GM12878 (cell line): ENCODE data around the gene G3BP1. TPM values are rescaled to one million over a fixed set of nuclear protein-coding genes. Genes with fewer than 3 reads are reported as not detected.

Source experiments
- ATAC-seq: fragments of 200-7000 bp; cut with Tn5 transposase; 3 replicates; pipeline ENCODE4 v1.9.1; 2020; ENCODE audit warnings: mild to moderate bottlenecking, moderate library complexity
- BruUV-seq: library from RNA; stranded (reverse); fragments of 400-500 nt; replicated peaks from 2 replicates; lab custom pipeline; 2021; lab: Mats Ljungman, UMichigan
- CTCF ChIA-PET: fragments of 300-600 bp; sonication (Branson Sonifier 250); formaldehyde crosslinking; extraction: SDS; loops from one replicate; lab custom pipeline; 2021; ENCODE audit warnings: inconsistent platforms; lab: Yijun Ruan, JAX
- POLR2A ChIA-PET: fragments of 350-600 bp; formaldehyde crosslinking; extraction: SDS; loops from one replicate; lab custom pipeline; 2021; ENCODE audit warnings: inconsistent platforms; lab: Charles Lee
- RAD21 ChIA-PET: fragments of 300-600 bp; sonication (Branson Sonifier 250); formaldehyde crosslinking; loops from one replicate; lab custom pipeline; 2023; ENCODE audit warnings: antibody characterized with exemption; ENCODE audit not compliant: unreplicated experiment; lab: Charles Lee
- SMC1A ChIA-PET: fragments of 300-600 bp; sonication (Branson Sonifier 250); formaldehyde crosslinking; loops from one replicate; lab custom pipeline; 2023; ENCODE audit not compliant: unreplicated experiment, uncharacterized antibody; lab: Charles Lee
- DNase-seq: peaks from one replicate; pipeline ENCODE4 v3.0.0-alpha.2; 2011; ENCODE audit warnings: low read depth, low spot score
- FAIRE-seq: peaks from 3 replicates; lab custom pipeline; 2011; peaks lifted over from hg19 to GRCh38; lab: Jason Lieb, UNC
- H2AFZ ChIP-seq: 2 replicates; pipeline ENCODE4 v1.6.0; 2011; ENCODE audit warnings: low read depth, low read length, control low read depth; ENCODE audit not compliant: control insufficient read depth
- H3K27ac ChIP-seq: 2 replicates; pipeline ENCODE4 v1.5.1; 2011; ENCODE audit warnings: control low read depth; ENCODE audit not compliant: control insufficient read depth, insufficient read depth
- H3K27me3 ChIP-seq, 2 experiments: replicated peaks in 1 of 2; 2 replicates each; pipeline versions ENCODE4 v1.6.0 to v1.6.1; 2011; ENCODE audit warnings: low read length in 1 of 2; ENCODE audit not compliant: control insufficient read depth in 2 of 2, insufficient read depth in 2 of 2
- H3K36me3 ChIP-seq, 2 experiments: 2 replicates each; pipeline ENCODE4 v1.5.1; 2011; ENCODE audit warnings: low read length in 1 of 2; ENCODE audit not compliant: control insufficient read depth in 2 of 2, insufficient read depth in 2 of 2
- H3K4me1 ChIP-seq: 2 replicates; pipeline ENCODE4 v1.6.1; 2011; ENCODE audit warnings: mild to moderate bottlenecking, low read length, moderate library complexity, mixed read lengths; ENCODE audit not compliant: control insufficient read depth, insufficient read depth
- H3K4me2 ChIP-seq: 2 replicates; pipeline ENCODE4 v1.6.0; 2011; ENCODE audit warnings: control low read depth; ENCODE audit not compliant: control insufficient read depth, insufficient read depth
- H3K4me3 ChIP-seq: fragments of 200-600 bp; sonication (generic); 2 replicates; pipeline ENCODE4 v1.5.1; 2016
- H3K79me2 ChIP-seq: 2 replicates; pipeline ENCODE4 v1.6.0; 2011; ENCODE audit warnings: low read length; ENCODE audit not compliant: control insufficient read depth, insufficient read depth
- H3K9ac ChIP-seq: 2 replicates; pipeline ENCODE4 v1.8.0; 2011; ENCODE audit warnings: low read length, control low read depth, mixed read lengths; ENCODE audit not compliant: control insufficient read depth, insufficient read depth
- H3K9me3 ChIP-seq: replicated peaks from 3 replicates; pipeline ENCODE4 v1.5.1; 2011; ENCODE audit warnings: mild to moderate bottlenecking, low read length; ENCODE audit not compliant: control insufficient read depth, insufficient read depth
- H4K20me1 ChIP-seq: 2 replicates; pipeline ENCODE4 v1.6.0; 2011; ENCODE audit not compliant: control insufficient read depth, insufficient read depth
- BRCA1 ChIP-seq: IDR thresholded peaks from 2 replicates; pipeline ENCODE4 v1.6.1; 2011; ENCODE audit warnings: low read depth, low read length, improper control_type of control experiment
- CREB1 ChIP-seq: IDR thresholded peaks from 2 replicates; pipeline ENCODE4 v1.6.1; 2012; ENCODE audit warnings: low read depth, mild to moderate bottlenecking, inconsistent platforms
- ETV6 ChIP-seq, 2 experiments: fragments of 450-650 bp in 1 of 2; IDR thresholded peaks in 1 of 2; conservative IDR thresholded peaks in 1 of 2; 2 replicates each; pipeline ENCODE4 v1.6.1; 2014; ENCODE audit warnings: antibody characterized with exemption in 1 of 2, borderline replicate concordance in 1 of 2, low read depth in 1 of 2, mild to moderate bottlenecking in 1 of 2, moderate library complexity in 1 of 2
- IKZF2 ChIP-seq, 2 experiments: fragments of 450-650 bp; IDR thresholded peaks; 2 replicates each; pipeline ENCODE4 v1.6.1; 2017; ENCODE audit warnings: mild to moderate bottlenecking in 2 of 2, moderate library complexity in 2 of 2
- JUND ChIP-seq: IDR thresholded peaks from 2 replicates; pipeline ENCODE4 v1.6.1; 2012; ENCODE audit warnings: low read depth, mild to moderate bottlenecking, low read length, improper control_type of control experiment, moderate library complexity
- MXI1 ChIP-seq: fragments of 150-350 bp; IDR thresholded peaks from 2 replicates; pipeline ENCODE4 v1.6.1; 2011; ENCODE audit warnings: low read depth, mild to moderate bottlenecking, inconsistent platforms, low read length, improper control_type of control experiment
- NBN ChIP-seq: fragments of 450-650 bp; IDR thresholded peaks from 2 replicates; pipeline ENCODE4 v1.6.1; 2016
- NFYB ChIP-seq: IDR thresholded peaks from 2 replicates; pipeline ENCODE4 v1.6.1; 2011; ENCODE audit warnings: low read depth, mild to moderate bottlenecking, low read length, improper control_type of control experiment, moderate library complexity; ENCODE audit not compliant: insufficient read depth
- SIN3A ChIP-seq: IDR thresholded peaks from 2 replicates; pipeline ENCODE4 v1.6.1; 2012; ENCODE audit warnings: low read depth, low read length, improper control_type of control experiment
- SMAD5 ChIP-seq: IDR thresholded peaks from 2 replicates; pipeline ENCODE4 v1.6.1; 2016; ENCODE audit warnings: antibody characterized with exemption, low read depth
- TBL1XR1 ChIP-seq: IDR thresholded peaks from 2 replicates; pipeline ENCODE4 v1.6.1; 2012; ENCODE audit warnings: low read depth, low read length, improper control_type of control experiment
- YY1 ChIP-seq: IDR thresholded peaks from 2 replicates; pipeline ENCODE4 v1.6.1; 2011; ENCODE audit warnings: low read depth, mild to moderate bottlenecking, low read length
- ZBED1 ChIP-seq: IDR thresholded peaks from 2 replicates; pipeline ENCODE4 v1.6.1; 2016; ENCODE audit warnings: borderline replicate concordance
- ZNF217 ChIP-seq: fragments of 450-650 bp; IDR thresholded peaks from 2 replicates; pipeline ENCODE4 v1.6.1; 2017; ENCODE audit warnings: antibody characterized with exemption, mild to moderate bottlenecking
- ZNF687 ChIP-seq: fragments of 450-650 bp; IDR thresholded peaks from 2 replicates; pipeline ENCODE4 v1.6.1; 2017; ENCODE audit warnings: mild to moderate bottlenecking, moderate library complexity
- WGBS: methylation state at CpG from one replicate; pipeline ENCODE4 v1.1.6; 2016; ENCODE audit warnings: low lambda C conversion rate; ENCODE audit not compliant: insufficient replicate concordance, insufficient coverage; ENCODE audit errors: missing lambda C conversion rate; 5-methylcytosine and 5-hydroxymethylcytosine counted together
- in situ Hi-C: fragments of 300-500 bp; cut with MboI; formaldehyde crosslinking; loops from 9 replicates; pipeline ENCODE4 v1.14.3; 2018; ENCODE audit warnings: mixed read lengths
- intact Hi-C: fragments of 100-400 bp; cut with micrococcal nuclease; formaldehyde crosslinking; loops from one replicate; pipeline ENCODE4 v1.14.2; 2022; ENCODE audit not compliant: unreplicated experiment
- polyA plus RNA-seq, 11 experiments: library from polyadenylated mRNA; depleted of rRNA in 4 of 11; unstranded in 6 of 11; stranded (reverse) in 5 of 11; fragments of >200 nt; fragmentation: Nextera tagmentation in 4 of 11; fragmentation: Illumina TruSeq in 1 of 11; extraction: Ambion mirVana in 4 of 11; extraction: Trizol in 1 of 11; gene quantifications; 1 replicate in 1 of 11; 2 replicates in 10 of 11; pipeline versions ENCODE4 v1.2.1 to v1.2.3, GENCODE V29; 2011 to 2016; ENCODE audit warnings: inconsistent platforms in 2 of 11, missing spikeins in 2 of 11, low read depth in 1 of 11
- total RNA-seq, 4 experiments: library from RNA; depleted of rRNA in 3 of 4; stranded (reverse); fragments of >200 nt in 3 of 4; fragmentation: Illumina TruSeq in 1 of 4; extraction: Trizol in 1 of 4; gene quantifications; 2 replicates each; pipeline versions ENCODE4 v1.2.1 to v1.2.3, GENCODE V29; 2013 to 2021
- TF ChIP-seq, protein P1 (sequence below): IDR thresholded peaks from 2 replicates; pipeline ENCODE4 v1.6.1; 2012; ENCODE audit warnings: low read depth, low read length, improper control_type of control experiment

The G3BP1 gene
- total and polyA plus RNA-seq, 10 of the 15 experiments (the other 5 are each of a cell fraction or from before 2014, with no cell fraction given), result 49.7 to 438 (median 148) TPM

GRCh38 chr5:151820903-151821302 is 49.1 kb downstream of the G3BP1 start (continued):
- TF ChIP-seq ZNF687, result no peak
- no peak for TF ChIP-seq ZNF217
- TF ChIP-seq SIN3A, result no peak

- ChIA-PET CTCF (interaction anchor here (1.1 to 10.8 kb wide), 2 partner anchors 319 to 527 kb away, joined by 3 to 338 read pairs; no protein-coding TSS in a partner anchor), POLR2A (no interaction called here), SMC1A (no interaction called here), RAD21 (interaction anchor here (2.5 kb wide), 1 partner anchor 321 kb away, joined by 8 read pairs; no protein-coding TSS in a partner anchor)
- intact Hi-C loops, result no loop called here
- ATAC-seq (no peak), DNase-seq (no peak), FAIRE-seq (no peak)
- Histone ChIP-seq H3K27me3 (no peaks in the 10 kb centered on the region), H3K9me3 (no peaks in the 10 kb centered on the region), H3K4me1 (no peaks in the 10 kb centered on the region), H3K36me3 (peaks cover 0 to 3% of the 10 kb centered on the region in 2 experiments; a peak in 1 of 4 replicates), H3K4me3 (no peak overlapping the region), H3K79me2 (no peaks in the 10 kb centered on the region), H3K27ac (no peak overlapping the region), H3K4me2 (no peak overlapping the region), H3K9ac (no peak overlapping the region), H4K20me1 (no peaks in the 10 kb centered on the region), H2AFZ (no peak overlapping the region)
- no peak for TF ChIP-seq MXI1
- TF ChIP-seq TBL1XR1, result no peak
- TF ChIP-seq BRCA1, result no peak
- TF ChIP-seq YY1, result no peak
- TF ChIP-seq ETV6 (conservative IDR thresholded peaks at IDR 0.05 in 1 of 2, IDR thresholded peaks at IDR 0.05 in 1 of 2; ENCODE audit: borderline replicate concordance in 1 of 2, low read depth in 1 of 2), result no peak
- TF ChIP-seq NFYB, result no peak
- TF ChIP-seq, protein P1, sequence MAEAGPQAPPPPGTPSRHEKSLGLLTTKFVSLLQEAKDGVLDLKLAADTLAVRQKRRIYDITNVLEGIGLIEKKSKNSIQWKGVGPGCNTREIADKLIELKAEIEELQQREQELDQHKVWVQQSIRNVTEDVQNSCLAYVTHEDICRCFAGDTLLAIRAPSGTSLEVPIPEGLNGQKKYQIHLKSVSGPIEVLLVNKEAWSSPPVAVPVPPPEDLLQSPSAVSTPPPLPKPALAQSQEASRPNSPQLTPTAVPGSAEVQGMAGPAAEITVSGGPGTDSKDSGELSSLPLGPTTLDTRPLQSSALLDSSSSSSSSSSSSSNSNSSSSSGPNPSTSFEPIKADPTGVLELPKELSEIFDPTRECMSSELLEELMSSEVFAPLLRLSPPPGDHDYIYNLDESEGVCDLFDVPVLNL, result no peak
- no peak for TF ChIP-seq ZNF217
- no peak for TF ChIP-seq IKZF2 (IDR thresholded peaks at IDR 0.05)
- TF ChIP-seq SMAD5, result no peak
- TF ChIP-seq NBN, result no peak
- TF ChIP-seq JUND, result no peak
- no peak for TF ChIP-seq ZBED1
- no peak for TF ChIP-seq CREB1
- in situ Hi-C loops, result no loop called here
- BruUV-seq, result no TSS peak
- WGBS, result 91% methylated on average over 4 of the region's 4 CpGs
Measured at GRCh38 chr5:151822141-151822540, 50.4 kb downstream of the G3BP1 start.
